ENCODE results near the gene NDUFA13. TPM values are rescaled to one million over a fixed set of nuclear protein-coding genes. Genes with fewer than 3 reads are reported as not detected.
A peak's percentile ranks its signal among the peaks of the same experiment; 100 is the strongest.

The NDUFA13 gene
- total RNA-seq, 2 donors from 2014 or later = 430 to 489 TPM

GRCh38 chr19:19527674-19528625, 11.9 kb downstream of the NDUFA13 start:
- ATAC-seq = no peak
- intact Hi-C loops (cut with DNase I, micrococcal nuclease) = loop anchor here in 1 of 2 donors (5.0 kb wide), 1 partner anchor 114 kb away; the partner anchor contains the start of gene GMIP
- no peak for DNase-seq

- intact Hi-C loops (cut with DNase I, micrococcal nuclease) = loop anchor here in 1 of 2 donors (5.0 kb wide), 1 partner anchor 113 kb away; the partner anchor contains the start of gene GMIP
- no peak for DNase-seq
These were observed 12.9 kb downstream of the NDUFA13 start, which contains the start of gene YJEFN3 for GRCh38 chr19:19528721-19529490. Gene YJEFN3, plus strand, starts transcription at chr19:19528911. Its CDS starts 22 bp downstream, at chr19:19528933.

GRCh38 chr19:19529783-19530422, 13.9 kb downstream of the NDUFA13 start:
- intact Hi-C loops (cut with DNase I, micrococcal nuclease) = loop anchor here in 1 of 2 donors (5.0 to 10.0 kb wide), 2 partner anchors 112 to 425 kb away; partner anchors contain the start of gene GMIP
- DNase-seq (no peak), ATAC-seq (no peak)

More at GRCh38 chr19:19528721-19529490, 12.9 kb downstream of the NDUFA13 start, which contains the start of gene YJEFN3:
- no peak for ATAC-seq

- intact Hi-C loops (cut with DNase I, micrococcal nuclease) = loop anchor here in 1 of 2 donors (10.0 kb wide), 1 partner anchor 424 kb away; no protein-coding TSS in a partner anchor
- no peak for ATAC-seq
- DNase-seq = no peak
These were observed 14.4 kb downstream of the NDUFA13 start for GRCh38 chr19:19530423-19530804.

- intact Hi-C loops (cut with DNase I, micrococcal nuclease) = loop anchor here in 1 of 2 donors (10.0 kb wide), 1 partner anchor 424 kb away; no protein-coding TSS in a partner anchor
- no peak for DNase-seq
- no peak for ATAC-seq
These were observed 14.9 kb downstream of the NDUFA13 start for GRCh38 chr19:19530889-19531288.

GRCh38 chr19:19531951-19532805, 16.2 kb downstream of the NDUFA13 start:
- intact Hi-C loops (cut with DNase I, micrococcal nuclease) = loop anchor here in 1 of 2 donors (10.0 kb wide), 1 partner anchor 423 kb away; no protein-coding TSS in a partner anchor
- peak; percentile 72 for ATAC-seq

GRCh38 chr19:19532806-19533701, 17.0 kb downstream of the NDUFA13 start:
- no peak for DNase-seq
- no peak for ATAC-seq
- intact Hi-C loops (cut with DNase I, micrococcal nuclease) = loop anchor here in 1 of 2 donors (10.0 kb wide), 1 partner anchor 422 kb away; no protein-coding TSS in a partner anchor

More at GRCh38 chr19:19531951-19532805, 16.2 kb downstream of the NDUFA13 start:
- peak; percentile 51 to 91 for DNase-seq

- ATAC-seq = no peak
- DNase-seq = no peak
- intact Hi-C loops (cut with DNase I, micrococcal nuclease) = loop anchor here in 1 of 2 donors (10.0 kb wide), 1 partner anchor 421 kb away; no protein-coding TSS in a partner anchor
These were observed 17.8 kb downstream of the NDUFA13 start for GRCh38 chr19:19533841-19534240.

- no peak for ATAC-seq
- DNase-seq = no peak
- intact Hi-C loops (cut with DNase I, micrococcal nuclease) = loop anchor here (5.0 to 10.0 kb wide), 2 partner anchors 108 to 420 kb away; partner anchors contain the start of gene GMIP (in 1 of the 2)
These were observed 18.7 kb downstream of the NDUFA13 start for GRCh38 chr19:19534556-19535265.

- ATAC-seq (no peak), DNase-seq (no peak)
- intact Hi-C loops (cut with DNase I, micrococcal nuclease) = loop anchor here (5.0 to 10.0 kb wide), 2 partner anchors 107 to 419 kb away; partner anchors contain the start of gene GMIP (in 1 of the 2)
These were observed 19.5 kb downstream of the NDUFA13 start for GRCh38 chr19:19535311-19536191.

- intact Hi-C loops (cut with DNase I, micrococcal nuclease) = loop anchor here (5.0 to 10.0 kb wide), 2 partner anchors 105 to 417 kb away; partner anchors contain the start of gene GMIP (in 1 of the 2)
- no peak for DNase-seq
- peak; percentile 34 for ATAC-seq
These were observed 21.3 kb downstream of the NDUFA13 start for GRCh38 chr19:19537075-19538048.

- ATAC-seq = peak; percentile 32
- intact Hi-C loops (cut with DNase I, micrococcal nuclease) = loop anchor here (5.0 to 10.0 kb wide), 2 partner anchors 104 to 417 kb away; partner anchors contain the start of gene GMIP (in 1 of the 2)
- DNase-seq = peak in 1 of 2 donors; percentile 67
These were observed 22.2 kb downstream of the NDUFA13 start, which contains the start of gene CILP2 for GRCh38 chr19:19538061-19538784. Gene CILP2, plus strand, starts transcription at chr19:19538265. Its CDS starts 85 bp downstream, at chr19:19538350.
